ENCODE measurements around the gene PRELID3B. TPM values are rescaled to one million over a fixed set of nuclear protein-coding genes. Genes with fewer than 3 reads are reported as not detected.
"Not testable (repeated sequence)": the region's sequence is repeated elsewhere in the genome, so short reads cannot be mapped to it uniquely, and the experiment has no call there.

PRELID3B gene
- total RNA-seq, 2 experiments from 2014 or later, result 66.4 to 82.5 TPM

DNA sequence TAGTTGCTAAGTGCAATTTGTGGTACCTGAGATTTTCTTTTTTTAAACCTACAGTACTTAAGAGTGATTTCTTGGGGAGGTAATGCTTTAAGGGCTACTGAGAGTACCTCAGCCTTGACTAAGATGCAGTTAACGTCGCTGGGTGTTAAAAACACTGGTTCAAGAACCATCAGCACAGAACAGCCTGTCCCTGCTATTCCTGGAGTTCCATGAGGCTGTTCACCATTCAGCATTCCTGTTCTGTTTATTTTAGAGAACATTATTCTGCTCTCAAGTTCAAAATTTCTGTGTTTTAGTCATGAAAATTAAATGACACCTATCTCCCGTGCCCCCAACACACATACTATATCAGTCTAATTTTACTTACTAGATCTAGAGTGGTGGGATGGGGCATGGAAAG lies 1.7 kb upstream of the PRELID3B start:
- H3K4me3 Mint-ChIP-seq, result no peak overlapping the region
- no peak overlapping the region for H3K27ac Mint-ChIP-seq
- peaks cover 48% of the 10 kb centered on the region for H3K4me1 Mint-ChIP-seq
- ChIA-PET CTCF (interaction anchor here (4.2 kb wide), 1 partner anchor 12 kb away, joined by 16 read pairs; the partner anchor contains the start of gene ATP5F1E), POLR2A (no interaction called here)
- peaks cover 17% of the 10 kb centered on the region for H3K36me3 Mint-ChIP-seq (ENCODE audit: low read depth)
- H3K27me3 Mint-ChIP-seq, result no peaks in the 10 kb centered on the region
- DNase-seq, result no peak
- H3K9me3 Mint-ChIP-seq, result no peaks in the 10 kb centered on the region

DNA sequence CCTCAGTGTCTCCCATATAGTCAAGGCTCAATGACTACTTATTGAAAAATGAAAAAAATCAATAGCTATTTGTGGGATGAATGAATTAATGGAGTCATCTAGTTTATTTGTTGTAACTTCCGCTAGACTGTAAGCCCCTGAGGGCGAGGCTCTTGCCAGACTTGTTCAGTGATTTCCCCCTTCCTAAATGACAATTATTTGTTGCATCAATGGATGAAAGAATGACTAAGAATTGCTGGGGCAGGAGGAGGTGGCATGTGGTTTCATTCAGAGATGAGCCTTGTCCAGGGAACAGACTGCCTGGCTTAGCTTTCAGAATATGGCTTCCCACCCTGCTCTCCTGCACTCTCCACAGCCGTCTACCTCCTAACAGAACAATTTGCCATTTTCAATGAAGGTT lies 1.1 kb upstream of the PRELID3B start:
- Mint-ChIP-seq H3K4me3 (peak overlapping the region; percentile 90), H3K36me3 (ENCODE audit: low read depth) (peaks cover 17% of the 10 kb centered on the region), H3K9me3 (no peaks in the 10 kb centered on the region), H3K27me3 (no peaks in the 10 kb centered on the region), H3K27ac (peak overlapping the region; percentile 88), H3K4me1 (peaks cover 53% of the 10 kb centered on the region)
- POLR2A ChIA-PET, result no interaction called here
- no peak for DNase-seq
- CTCF ChIA-PET, result interaction anchor here (1.0 to 4.2 kb wide), 2 partner anchors 12 to 361 kb away, joined by 4 to 16 read pairs; partner anchors contain the start of gene ATP5F1E

DNA sequence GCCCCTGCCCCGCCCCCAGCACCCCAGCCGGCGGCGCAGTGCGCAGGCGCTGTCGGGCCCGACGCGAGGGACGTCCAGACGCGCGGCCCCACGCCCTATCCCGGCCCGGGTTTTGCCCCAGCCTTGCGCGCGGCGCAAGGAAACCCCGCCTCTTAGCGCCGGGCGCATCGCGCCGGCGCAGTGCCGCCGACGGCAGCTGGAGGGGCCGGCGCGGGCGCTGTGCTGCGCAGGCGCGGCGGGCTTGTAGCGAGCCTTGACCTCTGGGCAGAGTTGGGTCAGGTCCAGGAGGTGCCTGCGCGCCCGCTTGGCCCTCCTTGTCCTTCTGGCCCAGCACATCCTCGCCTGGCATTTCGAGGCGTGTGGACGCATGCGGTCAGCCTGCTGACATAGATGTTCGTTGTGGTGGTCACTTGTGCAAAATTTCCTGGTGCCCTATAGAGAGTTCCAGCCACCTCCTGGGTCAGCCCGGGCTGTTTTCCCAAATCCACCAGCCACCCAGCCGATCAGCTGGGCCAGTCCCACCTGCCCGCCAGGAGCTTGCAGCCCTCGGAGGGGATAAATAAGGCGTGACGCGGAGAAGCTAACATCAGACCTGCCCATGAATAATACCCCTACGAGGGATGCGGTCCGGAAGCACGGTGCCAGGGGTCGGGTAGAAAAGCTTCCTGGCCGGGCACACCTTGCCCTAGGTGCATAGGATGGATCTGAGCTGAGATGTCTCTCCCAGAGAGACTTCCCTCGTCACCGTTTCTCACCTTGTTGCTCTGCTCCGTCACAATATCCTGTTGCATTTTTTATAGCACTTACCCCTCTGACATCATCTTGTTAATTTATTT lies 428 bp upstream of the PRELID3B start:
- Mint-ChIP-seq H3K4me1 (peaks cover 47% of the 10 kb centered on the region), H3K36me3 (ENCODE audit: low read depth) (peaks cover 18% of the 10 kb centered on the region), H3K27me3 (no peaks in the 10 kb centered on the region), H3K9me3 (no peaks in the 10 kb centered on the region), H3K27ac (peak overlapping the region; percentile 91), H3K4me3 (peak overlapping the region; percentile 90)
- ChIA-PET CTCF (interaction anchor here (0.6 to 4.2 kb wide), 3 partner anchors 11 to 361 kb away, joined by 3 to 16 read pairs (median 4); partner anchors contain the start of gene ATP5F1E), POLR2A (no interaction called here)
- peak; percentile 94 for DNase-seq

DNA sequence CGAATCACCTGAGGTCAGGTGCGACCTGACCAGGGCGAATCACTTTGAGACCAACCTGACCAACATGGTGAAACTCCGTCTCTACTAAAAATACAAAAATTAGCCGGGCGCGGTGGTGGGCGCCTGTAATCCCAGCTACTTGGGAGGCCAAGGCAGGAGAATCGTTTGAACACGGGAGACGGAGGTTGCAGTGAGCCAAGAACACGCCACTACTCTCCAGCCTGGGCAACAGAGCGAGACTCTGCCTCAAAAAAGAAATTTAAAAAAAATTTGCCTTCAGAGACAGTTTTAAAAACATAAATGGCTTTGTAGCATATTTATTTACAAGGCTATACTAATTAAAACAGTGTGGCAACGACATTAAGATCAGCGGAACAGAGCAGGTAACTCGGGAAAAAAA lies 1.1 kb downstream of the PRELID3B start:
- ChIA-PET POLR2A (interaction anchor here (0.5 kb wide), 1 partner anchor 122 kb away, joined by 3 read pairs; no protein-coding TSS in a partner anchor), CTCF (interaction anchor here (4.2 kb wide), 1 partner anchor 10 kb away, joined by 16 read pairs; the partner anchor contains the start of gene ATP5F1E)
- not testable (repeated sequence) for DNase-seq, H3K27ac Mint-ChIP-seq, H3K9me3 Mint-ChIP-seq, H3K27me3 Mint-ChIP-seq
- Mint-ChIP-seq H3K36me3 (ENCODE audit: low read depth) (peaks cover 33% of the 10 kb centered on the region), H3K4me1 (peaks cover 59% of the 10 kb centered on the region), H3K4me3 (peak overlapping the region; percentile 90)

DNA sequence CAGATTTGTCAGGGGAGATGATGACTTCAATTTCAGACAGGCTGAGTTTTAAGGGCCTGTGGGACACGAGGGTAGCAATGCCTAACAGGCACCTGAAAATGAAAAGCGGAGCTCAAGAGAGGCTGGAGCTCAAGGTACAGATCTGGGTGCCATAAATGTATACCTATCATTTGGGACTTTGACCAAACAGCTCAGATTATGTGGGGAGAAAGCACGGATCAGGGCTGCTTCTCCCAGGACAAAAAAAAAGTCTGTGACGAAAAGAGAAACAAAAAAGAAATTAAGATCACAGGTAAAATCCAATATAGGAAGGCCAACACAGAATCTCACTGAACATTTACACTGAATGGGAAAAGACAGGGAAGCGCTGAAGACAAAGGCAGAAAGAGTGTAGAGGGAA lies 1.9 kb downstream of the PRELID3B start:
- H3K36me3 Mint-ChIP-seq (ENCODE audit: low read depth), result peaks cover 40% of the 10 kb centered on the region
- H3K27me3 Mint-ChIP-seq, result no peaks in the 10 kb centered on the region
- POLR2A ChIA-PET, result no interaction called here
- peak overlapping the region; percentile 68 for H3K27ac Mint-ChIP-seq
- CTCF ChIA-PET, result interaction anchor here (0.6 to 4.2 kb wide), 3 partner anchors 9 to 650 kb away, joined by 3 to 16 read pairs (median 4); partner anchors contain the start of gene ATP5F1E
- peak overlapping the region; percentile 90 for H3K4me3 Mint-ChIP-seq
- H3K9me3 Mint-ChIP-seq, result no peaks in the 10 kb centered on the region
- peaks cover 67% of the 10 kb centered on the region for H3K4me1 Mint-ChIP-seq
- no peak for DNase-seq

DNA sequence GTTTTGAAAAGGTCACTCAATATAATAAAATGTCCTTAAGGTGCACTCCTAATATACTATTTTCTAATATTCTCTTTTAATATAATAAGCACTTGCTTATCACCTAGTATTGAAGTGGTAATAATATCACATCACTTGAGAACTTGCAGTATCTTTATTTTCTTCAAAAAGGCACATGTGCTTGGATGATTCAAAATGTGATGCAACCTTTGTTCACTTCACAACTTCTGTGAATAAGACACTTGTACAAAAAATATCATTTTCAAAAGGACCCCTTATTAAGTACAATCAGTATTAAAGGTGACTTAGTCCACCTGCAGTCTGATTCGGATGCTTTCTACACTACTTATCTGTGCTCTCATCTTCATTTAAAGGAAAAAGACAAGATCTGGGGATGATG lies 3.4 kb downstream of the PRELID3B start:
- Mint-ChIP-seq H3K36me3 (ENCODE audit: low read depth) (peaks cover 52% of the 10 kb centered on the region), H3K27ac (peak overlapping the region; percentile 34), H3K9me3 (no peaks in the 10 kb centered on the region), H3K4me1 (peaks cover 71% of the 10 kb centered on the region), H3K27me3 (no peaks in the 10 kb centered on the region), H3K4me3 (no peak overlapping the region)
- no peak for DNase-seq
- ChIA-PET POLR2A (no interaction called here), CTCF (interaction anchor here (0.6 kb wide), 1 partner anchor 57 kb away, joined by 3 read pairs; no protein-coding TSS in a partner anchor)

DNA sequence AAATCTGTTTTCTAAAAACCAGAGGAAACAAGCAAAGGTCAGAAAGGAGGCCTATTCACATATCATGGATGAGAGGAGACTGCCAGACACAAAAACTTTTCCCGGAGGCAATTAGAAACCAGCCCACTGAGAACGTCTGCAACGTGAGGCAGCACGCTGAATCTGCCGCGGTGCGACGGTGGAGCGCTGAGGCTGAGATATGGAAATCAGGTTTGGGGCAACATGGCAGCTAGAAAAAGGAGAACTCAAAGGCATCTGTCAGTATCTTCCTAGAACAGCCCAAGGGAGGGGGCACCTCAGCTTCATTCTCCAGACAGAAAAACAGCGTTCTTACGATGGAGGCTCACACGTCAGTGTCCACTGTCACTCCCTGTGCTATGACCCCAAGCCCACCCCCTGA lies 5.2 kb downstream of the PRELID3B start:
- Mint-ChIP-seq H3K4me1 (peaks cover 66% of the 10 kb centered on the region), H3K9me3 (no peaks in the 10 kb centered on the region), H3K36me3 (ENCODE audit: low read depth) (peaks cover 63% of the 10 kb centered on the region), H3K4me3 (no peak overlapping the region), H3K27me3 (no peaks in the 10 kb centered on the region), H3K27ac (peak overlapping the region; percentile 47)
- POLR2A ChIA-PET, result no interaction called here
- DNase-seq, result no peak
- CTCF ChIA-PET, result no interaction called here

DNA sequence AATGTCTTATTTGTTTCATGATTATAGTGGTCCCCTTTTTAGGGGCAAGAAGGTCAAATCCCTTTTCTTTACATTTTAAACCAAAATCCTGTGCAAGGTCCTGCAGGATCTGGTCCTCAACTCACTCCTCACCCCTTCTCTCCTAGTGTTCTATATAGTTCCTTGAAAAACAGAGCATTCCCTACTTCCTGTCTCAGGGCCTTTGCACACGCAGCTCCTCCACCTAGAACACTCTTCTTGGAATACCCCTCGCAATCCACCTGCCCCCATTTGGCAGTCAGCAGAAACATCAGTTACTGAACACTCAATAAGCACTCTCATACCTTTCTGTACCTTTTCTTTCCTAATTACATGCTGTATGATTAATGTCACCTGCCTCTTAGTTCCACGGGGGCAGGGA lies 7.2 kb downstream of the PRELID3B start:
- Mint-ChIP-seq H3K9me3 (no peaks in the 10 kb centered on the region), H3K4me1 (peaks cover 66% of the 10 kb centered on the region), H3K4me3 (no peak overlapping the region), H3K27me3 (no peaks in the 10 kb centered on the region), H3K36me3 (ENCODE audit: low read depth) (peaks cover 64% of the 10 kb centered on the region), H3K27ac (no peak overlapping the region)
- CTCF ChIA-PET, result no interaction called here
- POLR2A ChIA-PET, result no interaction called here
- DNase-seq, result no peak

DNA sequence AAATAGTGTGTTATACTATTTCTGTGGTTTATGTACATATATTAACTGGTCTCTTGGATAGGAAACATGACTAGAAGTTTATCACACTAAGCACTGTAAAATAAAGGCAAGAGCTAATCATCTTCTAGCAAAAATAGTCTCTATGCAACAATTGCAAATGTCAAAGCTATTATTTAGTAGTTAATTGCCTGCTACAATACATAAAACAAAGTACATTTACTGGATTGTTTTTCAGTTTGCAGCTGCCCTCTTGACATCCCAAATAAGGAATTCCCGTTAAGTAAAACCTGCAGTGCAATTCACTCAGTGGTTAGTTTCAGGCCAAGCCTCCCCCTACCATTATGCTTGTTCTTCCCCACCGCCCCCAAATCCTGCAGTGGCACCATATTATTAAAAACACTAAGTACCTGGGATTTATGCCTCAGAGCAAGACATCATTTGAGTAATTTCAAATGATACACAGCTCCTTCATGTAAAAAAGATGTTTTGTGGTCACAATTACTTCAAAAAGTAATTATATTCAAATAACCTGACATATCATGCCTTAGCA lies 8.9 kb downstream of the PRELID3B start:
- DNase-seq, result no peak
- POLR2A ChIA-PET, result interaction anchor here (0.7 kb wide), 1 partner anchor 173 kb away, joined by 3 read pairs; no protein-coding TSS in a partner anchor
- Mint-ChIP-seq H3K4me1 (peaks cover 67% of the 10 kb centered on the region), H3K4me3 (peak overlapping the region; percentile 23), H3K27me3 (no peaks in the 10 kb centered on the region), H3K36me3 (ENCODE audit: low read depth) (peaks cover 72% of the 10 kb centered on the region), H3K27ac (no peak overlapping the region), H3K9me3 (no peaks in the 10 kb centered on the region)
- CTCF ChIA-PET, result interaction anchor here (1.2 kb wide), 1 partner anchor 174 kb away, joined by 4 read pairs; no protein-coding TSS in a partner anchor

DNA sequence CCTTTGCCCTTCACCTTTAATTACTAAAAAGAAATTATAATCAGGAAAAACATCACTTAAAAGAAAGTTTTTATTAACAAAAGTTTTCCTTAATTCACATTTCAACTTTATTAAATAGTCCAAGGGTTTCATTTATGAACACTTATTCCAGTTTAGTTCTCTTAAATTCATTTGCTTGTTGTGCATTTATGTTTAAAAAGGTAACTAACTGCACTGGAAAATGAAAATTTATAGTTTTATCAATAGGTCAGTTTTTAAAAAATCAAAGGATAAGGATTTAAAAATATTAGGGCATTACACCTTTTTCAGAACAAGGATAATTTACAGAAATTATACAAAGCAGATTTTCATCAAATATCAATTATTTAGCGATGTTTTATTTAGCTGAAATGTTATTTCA lies 9.5 kb downstream of the PRELID3B start:
- POLR2A ChIA-PET, result interaction anchor here (0.7 kb wide), 1 partner anchor 174 kb away, joined by 3 read pairs; no protein-coding TSS in a partner anchor
- Mint-ChIP-seq H3K4me3 (peak overlapping the region; percentile 91), H3K27ac (peak overlapping the region; percentile 90), H3K9me3 (no peaks in the 10 kb centered on the region), H3K36me3 (ENCODE audit: low read depth) (peaks cover 76% of the 10 kb centered on the region), H3K4me1 (peaks cover 71% of the 10 kb centered on the region), H3K27me3 (no peaks in the 10 kb centered on the region)
- no peak for DNase-seq
- CTCF ChIA-PET, result interaction anchor here (1.2 to 2.4 kb wide), 2 partner anchors 9 to 174 kb away, joined by 4 to 16 read pairs; partner anchors contain the start of gene PRELID3B

DNA sequence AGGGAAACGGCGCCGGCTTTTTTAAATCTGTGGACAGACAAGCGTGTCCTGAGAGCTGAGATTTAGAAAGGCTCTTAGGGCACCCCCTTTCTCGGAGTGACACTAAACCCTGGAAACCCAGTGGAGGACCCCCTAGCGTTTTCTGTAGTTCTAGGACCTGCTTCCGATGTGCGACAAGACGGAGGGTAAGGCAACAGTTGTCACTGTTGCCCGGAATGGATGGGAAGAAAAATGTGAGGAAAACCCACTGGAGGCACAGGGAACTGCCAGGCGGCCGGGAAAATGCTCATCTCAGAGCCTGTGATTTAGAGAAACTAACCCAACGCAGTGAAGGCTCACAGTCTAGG lies 9.9 kb downstream of the PRELID3B start:
- Mint-ChIP-seq H3K36me3 (ENCODE audit: low read depth) (peaks cover 76% of the 10 kb centered on the region), H3K9me3 (no peaks in the 10 kb centered on the region), H3K4me3 (peak overlapping the region; percentile 91), H3K4me1 (peaks cover 71% of the 10 kb centered on the region), H3K27me3 (no peaks in the 10 kb centered on the region), H3K27ac (peak overlapping the region; percentile 90)
- ChIA-PET POLR2A (interaction anchor here (0.7 kb wide), 1 partner anchor 174 kb away, joined by 3 read pairs; no protein-coding TSS in a partner anchor), CTCF (interaction anchor here (0.9 to 2.4 kb wide), 6 partner anchors 10 to 121 kb away, joined by 3 to 16 read pairs (median 3); partner anchors contain the start of gene PRELID3B)
- DNase-seq, result no peak

DNA sequence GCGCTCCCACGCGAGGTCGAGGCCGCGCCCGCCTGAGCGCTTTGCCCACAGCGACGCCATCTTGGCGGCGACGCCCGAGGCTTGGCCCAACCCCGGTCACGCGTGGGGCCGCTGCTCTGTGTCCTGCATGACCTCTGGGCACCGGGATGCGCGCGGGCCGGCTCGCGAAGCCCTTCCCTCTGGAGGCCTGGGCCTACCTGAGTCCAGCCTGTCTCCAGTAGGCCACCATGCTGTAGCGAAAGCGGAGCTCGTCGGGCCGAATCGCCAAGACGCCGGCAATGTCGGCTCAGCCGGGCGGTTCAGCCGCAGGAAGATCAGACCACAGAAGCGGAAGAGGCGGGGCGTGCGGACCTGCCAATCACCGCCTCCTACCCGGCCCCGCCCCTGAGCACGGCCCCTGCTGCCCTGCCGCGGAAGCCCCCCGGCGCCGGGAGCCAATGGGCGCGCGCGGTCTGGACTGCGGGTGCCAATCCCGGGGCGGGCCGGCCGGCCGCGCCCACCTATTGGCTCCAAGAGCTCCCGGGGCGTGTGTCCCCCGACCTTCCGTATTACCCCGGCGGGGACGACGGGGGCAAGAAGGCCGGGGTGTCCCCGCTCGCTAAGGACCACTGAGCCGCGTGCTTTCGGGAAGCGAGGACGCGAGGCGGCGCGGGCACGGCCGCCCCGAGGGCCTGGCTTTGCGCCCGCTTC lies 10.4 kb downstream of the PRELID3B start, which contains the start of gene ATP5F1E:
ATP5F1E (minus strand) TSS at position 313 of the 690 bp plus-strand sequence; CDS start at position 229, 84 bp downstream.
- Mint-ChIP-seq H3K36me3 (ENCODE audit: low read depth) (peaks cover 75% of the 10 kb centered on the region), H3K4me3 (peak within 1 kb of the TSS; percentile 91), H3K27ac (peak within 1 kb of the TSS; percentile 91), H3K9me3 (no peaks in the 10 kb centered on the region), H3K4me1 (peaks cover 71% of the 10 kb centered on the region), H3K27me3 (no peaks in the 10 kb centered on the region)
- POLR2A ChIA-PET, result interaction anchor here (0.6 kb wide), 2 partner anchors 13 to 380 kb away, joined by 3 to 4 read pairs; no protein-coding TSS in a partner anchor
- DNase-seq, result peak; percentile 95
- CTCF ChIA-PET, result interaction anchor here (0.9 to 2.4 kb wide), 8 partner anchors 10 to 122 kb away, joined by 3 to 16 read pairs (median 3); partner anchors contain the start of gene PRELID3B

Measured in activated CD4-positive, alpha-beta T cell treated with anti-CD3 and anti-CD28 coated beads, Interleukin-2, amount 10 ng/mL, durations not matched to agents 7 days and 5 days (primary cell).